ENCODE measurements around the gene PCCA.

The PCCA gene

GRCh38 chr13:100518394-100519062 lies 429.6 kb downstream of the PCCA start:
- no peak for DNase-seq (ENCODE audit: low read depth)
- no peak overlapping the region for H3K4me3 ChIP-seq (replicated peaks; ENCODE audit: low read depth, low read length)
- TF ChIP-seq, protein P1, sequence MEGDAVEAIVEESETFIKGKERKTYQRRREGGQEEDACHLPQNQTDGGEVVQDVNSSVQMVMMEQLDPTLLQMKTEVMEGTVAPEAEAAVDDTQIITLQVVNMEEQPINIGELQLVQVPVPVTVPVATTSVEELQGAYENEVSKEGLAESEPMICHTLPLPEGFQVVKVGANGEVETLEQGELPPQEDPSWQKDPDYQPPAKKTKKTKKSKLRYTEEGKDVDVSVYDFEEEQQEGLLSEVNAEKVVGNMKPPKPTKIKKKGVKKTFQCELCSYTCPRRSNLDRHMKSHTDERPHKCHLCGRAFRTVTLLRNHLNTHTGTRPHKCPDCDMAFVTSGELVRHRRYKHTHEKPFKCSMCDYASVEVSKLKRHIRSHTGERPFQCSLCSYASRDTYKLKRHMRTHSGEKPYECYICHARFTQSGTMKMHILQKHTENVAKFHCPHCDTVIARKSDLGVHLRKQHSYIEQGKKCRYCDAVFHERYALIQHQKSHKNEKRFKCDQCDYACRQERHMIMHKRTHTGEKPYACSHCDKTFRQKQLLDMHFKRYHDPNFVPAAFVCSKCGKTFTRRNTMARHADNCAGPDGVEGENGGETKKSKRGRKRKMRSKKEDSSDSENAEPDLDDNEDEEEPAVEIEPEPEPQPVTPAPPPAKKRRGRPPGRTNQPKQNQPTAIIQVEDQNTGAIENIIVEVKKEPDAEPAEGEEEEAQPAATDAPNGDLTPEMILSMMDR (IDR thresholded peaks at IDR 0.05; ENCODE audit: low read length, missing control alignments), result no peak

- H3K4me3 ChIP-seq (replicated peaks; ENCODE audit: low read depth, low read length), result no peak overlapping the region
- no peak for DNase-seq (ENCODE audit: low read depth)
- TF ChIP-seq, protein P1 (IDR thresholded peaks at IDR 0.05; ENCODE audit: low read length, missing control alignments), result no peak
These were observed 430.7 kb downstream of the PCCA start for GRCh38 chr13:100519626-100520025.

- DNase-seq (ENCODE audit: low read depth), result no peak
- TF ChIP-seq, protein P1 (IDR thresholded peaks at IDR 0.05; ENCODE audit: low read length, missing control alignments), result no peak
- H3K4me3 ChIP-seq (replicated peaks; ENCODE audit: low read depth, low read length), result no peak overlapping the region
These were observed 432.3 kb downstream of the PCCA start for GRCh38 chr13:100520936-100521850.

DNA sequence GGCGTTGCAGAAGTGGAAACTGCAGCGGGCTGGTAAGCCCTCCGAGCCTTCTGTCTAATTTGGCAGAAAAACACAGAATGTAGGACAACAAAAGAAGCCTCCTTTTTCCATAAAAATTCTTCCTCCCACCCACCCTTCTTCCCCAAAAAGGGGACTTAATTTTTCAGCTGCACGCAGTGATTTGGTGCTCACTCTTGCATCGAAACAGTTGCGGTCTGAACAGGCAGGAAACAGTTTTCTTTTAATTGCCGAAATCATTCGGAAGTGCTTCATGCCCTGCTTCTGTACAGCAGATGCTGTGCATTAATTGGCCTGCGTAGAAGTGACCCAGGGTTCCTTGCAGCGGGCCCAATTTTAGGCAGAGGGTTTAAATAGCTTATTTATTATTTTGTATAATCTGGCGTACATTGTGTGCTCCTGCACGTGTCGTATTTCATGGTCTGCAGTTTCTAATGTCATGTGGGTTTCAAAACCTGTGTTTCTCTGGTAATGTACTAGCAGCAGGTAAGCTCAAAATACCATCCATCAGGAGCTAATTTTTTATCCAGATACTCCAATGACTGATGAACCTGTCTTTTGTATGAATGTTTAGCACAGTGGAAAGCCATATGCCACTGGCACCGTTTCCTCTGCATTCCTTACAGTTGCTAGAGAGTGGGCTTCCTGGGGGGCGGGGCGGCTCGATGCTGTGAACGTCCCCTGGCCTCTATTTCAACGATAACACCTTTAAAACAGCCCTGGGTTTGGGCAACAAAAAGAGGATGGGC lies 433.1 kb downstream of the PCCA start:
- no peak overlapping the region for H3K4me3 ChIP-seq (replicated peaks; ENCODE audit: low read depth, low read length)
- TF ChIP-seq, protein P1 (IDR thresholded peaks at IDR 0.05; ENCODE audit: low read length, missing control alignments), result no peak
- DNase-seq (ENCODE audit: low read depth), result no peak

DNA sequence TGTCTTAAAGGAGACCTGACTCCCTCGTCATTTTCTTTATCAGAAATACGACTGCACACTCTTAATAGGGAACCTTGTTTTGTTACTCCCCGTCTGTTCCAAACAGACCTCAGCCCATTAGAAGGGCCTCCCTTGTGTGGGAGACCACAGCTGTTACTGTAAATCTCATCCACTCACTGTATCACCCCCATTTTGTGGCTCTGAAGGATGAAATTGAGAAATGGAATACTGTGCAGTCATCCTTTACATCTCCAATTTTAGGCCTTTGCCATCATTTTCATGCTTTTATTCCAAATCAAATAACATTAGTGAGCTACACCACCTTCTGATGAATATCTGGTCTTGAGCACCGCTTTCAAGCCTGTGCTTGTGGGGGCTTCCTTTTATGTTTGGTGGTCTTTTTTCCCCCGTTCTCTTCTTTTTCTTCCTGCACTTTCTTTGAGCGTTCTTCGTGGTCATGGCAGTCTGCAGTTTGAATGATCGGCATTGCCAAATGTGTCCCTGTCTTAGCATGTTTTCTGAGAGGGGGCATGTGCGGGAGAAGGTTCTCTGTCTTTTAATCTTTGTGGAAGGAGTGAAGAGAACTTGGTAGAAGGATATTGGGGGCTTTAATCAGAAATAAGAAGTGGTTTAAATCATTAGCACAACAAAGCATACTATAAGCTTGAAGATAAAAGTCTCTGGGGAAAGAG lies 433.9 kb downstream of the PCCA start:
- DNase-seq (ENCODE audit: low read depth), result no peak
- H3K4me3 ChIP-seq (replicated peaks; ENCODE audit: low read depth, low read length), result no peak overlapping the region
- TF ChIP-seq, protein P1 (IDR thresholded peaks at IDR 0.05; ENCODE audit: low read length, missing control alignments), result no peak

GRCh38 chr13:100523411-100523810 lies 434.5 kb downstream of the PCCA start:
- no peak overlapping the region for H3K4me3 ChIP-seq (replicated peaks; ENCODE audit: low read depth, low read length)
- TF ChIP-seq, protein P1 (IDR thresholded peaks at IDR 0.05; ENCODE audit: low read length, missing control alignments), result no peak
- no peak for DNase-seq (ENCODE audit: low read depth)

Data from fibroblast of pulmonary artery (primary cell).